H9 (cell line): ENCODE data around the gene ERC1. TPM values are rescaled to one million over a fixed set of nuclear protein-coding genes. Genes with fewer than 3 reads are reported as not detected.

Experiments
- DNase-seq: peaks from one replicate; pipeline ENCODE4 v3.0.0-alpha.2; 2017
- H2AFZ ChIP-seq: one replicate; pipeline ENCODE4 v1.6.1; 2013; ENCODE audit warnings: mild to moderate bottlenecking, low read length, control low read depth, moderate library complexity
- H2AK5ac ChIP-seq: 2 replicates; pipeline ENCODE4 v1.6.1; 2013; ENCODE audit warnings: low read length, control low read depth, mixed read lengths; ENCODE audit not compliant: insufficient read length
- H2BK120ac ChIP-seq: one replicate; pipeline ENCODE4 v1.6.1; 2013; ENCODE audit warnings: low read depth, mild to moderate bottlenecking, low read length, control low read depth, inconsistent platforms; ENCODE audit not compliant: poor library complexity, severe bottlenecking
- H2BK12ac ChIP-seq: 2 replicates; pipeline ENCODE4 v1.6.1; 2013; ENCODE audit warnings: low read length, control low read depth, mixed read lengths, low read depth; ENCODE audit not compliant: insufficient read length
- H2BK15ac ChIP-seq: 2 replicates; pipeline ENCODE4 v1.6.1; 2013; ENCODE audit warnings: low read depth, low read length, control low read depth
- H2BK20ac ChIP-seq: one replicate; pipeline ENCODE4 v1.6.1; 2013; ENCODE audit warnings: low read depth, mild to moderate bottlenecking, low read length, control low read depth, inconsistent platforms; ENCODE audit not compliant: poor library complexity, severe bottlenecking
- H2BK5ac ChIP-seq: 2 replicates; pipeline ENCODE4 v1.6.1; 2013; ENCODE audit warnings: low read length, control low read depth, mixed read lengths; ENCODE audit not compliant: insufficient read length
- H3K14ac ChIP-seq: 2 replicates; pipeline ENCODE4 v1.6.1; 2013; ENCODE audit warnings: low read length, control low read depth; ENCODE audit not compliant: insufficient read depth
- H3K18ac ChIP-seq: 2 replicates; pipeline ENCODE4 v1.6.1; 2013; ENCODE audit warnings: low read depth, mild to moderate bottlenecking, mixed read lengths, low read length, control low read depth; ENCODE audit not compliant: insufficient read length
- H3K23ac ChIP-seq: 2 replicates; pipeline ENCODE4 v1.6.1; 2013; ENCODE audit warnings: low read length, control low read depth, mixed read lengths, low read depth; ENCODE audit not compliant: insufficient read length
- H3K23me2 ChIP-seq: 2 replicates; pipeline ENCODE4 v1.6.1; 2013; ENCODE audit warnings: low read depth, mild to moderate bottlenecking, mixed read lengths, low read length, control low read depth; ENCODE audit not compliant: insufficient read length, poor library complexity, severe bottlenecking
- H3K27ac ChIP-seq: 2 replicates; pipeline ENCODE4 v1.5.1; 2013; ENCODE audit warnings: low read length, control low read depth, mixed read lengths, low read depth; ENCODE audit not compliant: insufficient read length
- H3K27me3 ChIP-seq: 2 replicates; pipeline ENCODE4 v1.6.1; 2013; ENCODE audit warnings: low read length, control low read depth, inconsistent platforms; ENCODE audit not compliant: insufficient read depth
- H3K4ac ChIP-seq: 2 replicates; pipeline ENCODE4 v1.6.1; 2013; ENCODE audit warnings: low read depth, mild to moderate bottlenecking, control low read depth, inconsistent platforms, low read length, moderate library complexity
- H3K4me1 ChIP-seq: 2 replicates; pipeline ENCODE4 v1.6.1; 2013; ENCODE audit warnings: low read length, control low read depth, inconsistent platforms; ENCODE audit not compliant: insufficient read depth
- H3K4me2 ChIP-seq: 2 replicates; pipeline ENCODE4 v1.6.1; 2013; ENCODE audit warnings: low read length, control low read depth, mixed read lengths; ENCODE audit not compliant: insufficient read length, insufficient read depth
- H3K56ac ChIP-seq: 2 replicates; pipeline ENCODE4 v1.6.1; 2013; ENCODE audit warnings: low read depth, mild to moderate bottlenecking, mixed read lengths, low read length, control low read depth; ENCODE audit not compliant: insufficient read length
- H3K79me1 ChIP-seq: 2 replicates; pipeline ENCODE4 v1.6.1; 2013; ENCODE audit warnings: low read depth, mild to moderate bottlenecking, moderate library complexity, low read length, control low read depth, inconsistent platforms; ENCODE audit not compliant: insufficient read depth, poor library complexity, severe bottlenecking
- H3K79me2 ChIP-seq: 2 replicates; pipeline ENCODE4 v1.6.1; 2013; ENCODE audit warnings: low read length, control low read depth, inconsistent platforms; ENCODE audit not compliant: insufficient read depth
- H3K9ac ChIP-seq: 2 replicates; pipeline ENCODE4 v1.6.1; 2013; ENCODE audit warnings: low read length, control low read depth, mixed read lengths; ENCODE audit not compliant: insufficient read length; ENCODE audit errors: extremely low read depth
- H3K9me3 ChIP-seq: one replicate; pipeline ENCODE4 v1.6.1; 2013; ENCODE audit warnings: low read depth, low read length, inconsistent platforms; ENCODE audit not compliant: control insufficient read depth
- H3T11ph ChIP-seq: one replicate; pipeline ENCODE4 v1.6.1; 2013; ENCODE audit warnings: mild to moderate bottlenecking, low read length, control low read depth, inconsistent platforms
- H4K20me1 ChIP-seq: one replicate; pipeline ENCODE4 v1.6.1; 2013; ENCODE audit not compliant: control insufficient read depth, insufficient read length, insufficient read depth
- H4K5ac ChIP-seq: 2 replicates; pipeline ENCODE4 v1.6.1; 2013; ENCODE audit warnings: low read depth, mild to moderate bottlenecking, mixed read lengths, low read length, control low read depth; ENCODE audit not compliant: insufficient read length
- H4K8ac ChIP-seq: replicated peaks from 2 replicates; pipeline ENCODE4 v1.6.1; 2013; ENCODE audit warnings: low read length, control low read depth, mixed read lengths, low read depth; ENCODE audit not compliant: insufficient read length
- H4K91ac ChIP-seq: 2 replicates; pipeline ENCODE4 v1.6.1; 2013; ENCODE audit warnings: low read depth, mild to moderate bottlenecking, moderate library complexity, mixed read lengths, low read length, control low read depth; ENCODE audit not compliant: insufficient read length
- H3K27ac Mint-ChIP-seq, 3 experiments: 2 replicates in 2 of 3; 3 replicates in 1 of 3; pipeline ENCODE4 v1.8.0; 2020 to 2021; ENCODE audit warnings: mixed read lengths in 3 of 3, mild to moderate bottlenecking in 1 of 3, moderate library complexity in 1 of 3
- H3K27me3 Mint-ChIP-seq: 2 replicates; pipeline ENCODE4 v1.8.0; 2021; ENCODE audit warnings: low read depth, mild to moderate bottlenecking, moderate library complexity, mixed read lengths
- H3K36me3 Mint-ChIP-seq, 3 experiments: 2 replicates in 2 of 3; 3 replicates in 1 of 3; pipeline ENCODE4 v1.8.0; 2020 to 2021; ENCODE audit warnings: low read depth in 3 of 3, mixed read lengths in 3 of 3; ENCODE audit not compliant: insufficient read depth in 1 of 3
- H3K4me1 Mint-ChIP-seq, 2 experiments: 2 replicates each; pipeline ENCODE4 v1.8.0; 2020; ENCODE audit warnings: mixed read lengths in 2 of 2
- H3K4me3 Mint-ChIP-seq, 2 experiments: 2 replicates in 1 of 2; 3 replicates in 1 of 2; pipeline ENCODE4 v1.8.0; 2020 to 2021; ENCODE audit warnings: mild to moderate bottlenecking in 2 of 2, mixed read lengths in 2 of 2, moderate library complexity in 1 of 2
- H3K9me3 Mint-ChIP-seq, 2 experiments: 2 replicates in 1 of 2; 3 replicates in 1 of 2; pipeline ENCODE4 v1.8.0; 2020; ENCODE audit warnings: mild to moderate bottlenecking in 2 of 2, mixed read lengths in 2 of 2, moderate library complexity in 1 of 2
- total RNA-seq: library from RNA; stranded (reverse); gene quantifications from 2 replicates; pipeline ENCODE4 v1.2.1, GENCODE V29; 2021
- TF ChIP-seq, protein P1 (sequence below): fragments of 200-600 bp; sonication (generic); conservative IDR thresholded peaks from 3 replicates; pipeline ENCODE4 v1.8.0; 2021; ENCODE audit warnings: antibody characterized with exemption, mild to moderate bottlenecking

ERC1 gene
- total RNA-seq, 1 experiment from 2014 or later = 51.2 TPM

DNA sequence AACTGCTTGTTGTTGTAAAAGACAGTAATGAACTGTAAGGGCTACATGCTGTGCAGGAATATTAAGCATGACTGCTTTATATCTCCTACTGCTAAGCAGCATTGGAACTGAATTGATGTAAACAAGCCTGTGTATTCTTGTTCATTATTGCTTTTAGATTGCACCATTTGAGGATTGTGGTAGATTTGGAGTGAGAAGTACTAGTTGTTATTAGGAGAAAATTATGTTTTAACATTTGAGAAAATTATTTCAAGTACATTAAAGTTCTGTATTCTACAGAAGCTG lies 212.7 kb downstream of the ERC1 start:
- H3K27ac ChIP-seq = no peak overlapping the region

More for the DNA sequence above, 212.7 kb downstream of the ERC1 start:
- Mint-ChIP-seq H3K27ac (no peak overlapping the region), H3K4me1 (peaks cover 4 to 9% of the 10 kb centered on the region in 2 experiments), H3K36me3 (peaks cover 3 to 11% (median 5%) of the 10 kb centered on the region in 3 experiments; a peak in 6 of 7 replicates), H3K27me3 (no peaks in the 10 kb centered on the region), H3K4me3 (no peak overlapping the region), H3K9me3 (peaks cover under 1 to 4% of the 10 kb centered on the region in 2 experiments; a peak in 4 of 5 replicates)
- no peak overlapping the region for H3K4ac ChIP-seq
- no peak overlapping the region for H3K4me2 ChIP-seq
- H3K9me3 ChIP-seq = no peaks in the 10 kb centered on the region
- no peak overlapping the region for H2BK12ac ChIP-seq
- no peak overlapping the region for H3K18ac ChIP-seq
- H3K9ac ChIP-seq = no peak overlapping the region
- DNase-seq = no peak
- H2AK5ac ChIP-seq = no peak overlapping the region
- H3T11ph ChIP-seq = no peak overlapping the region
- H3K23ac ChIP-seq = no peak overlapping the region
- H3K23me2 ChIP-seq = no peaks in the 10 kb centered on the region
- no peaks in the 10 kb centered on the region for H4K20me1 ChIP-seq
- no peaks in the 10 kb centered on the region for H3K79me2 ChIP-seq
- H3K79me1 ChIP-seq = no peaks in the 10 kb centered on the region
- H2AFZ ChIP-seq = no peak overlapping the region
- H3K27me3 ChIP-seq = no peaks in the 10 kb centered on the region
- H3K56ac ChIP-seq = no peak overlapping the region
- H2BK120ac ChIP-seq = no peak overlapping the region
- TF ChIP-seq, protein P1, sequence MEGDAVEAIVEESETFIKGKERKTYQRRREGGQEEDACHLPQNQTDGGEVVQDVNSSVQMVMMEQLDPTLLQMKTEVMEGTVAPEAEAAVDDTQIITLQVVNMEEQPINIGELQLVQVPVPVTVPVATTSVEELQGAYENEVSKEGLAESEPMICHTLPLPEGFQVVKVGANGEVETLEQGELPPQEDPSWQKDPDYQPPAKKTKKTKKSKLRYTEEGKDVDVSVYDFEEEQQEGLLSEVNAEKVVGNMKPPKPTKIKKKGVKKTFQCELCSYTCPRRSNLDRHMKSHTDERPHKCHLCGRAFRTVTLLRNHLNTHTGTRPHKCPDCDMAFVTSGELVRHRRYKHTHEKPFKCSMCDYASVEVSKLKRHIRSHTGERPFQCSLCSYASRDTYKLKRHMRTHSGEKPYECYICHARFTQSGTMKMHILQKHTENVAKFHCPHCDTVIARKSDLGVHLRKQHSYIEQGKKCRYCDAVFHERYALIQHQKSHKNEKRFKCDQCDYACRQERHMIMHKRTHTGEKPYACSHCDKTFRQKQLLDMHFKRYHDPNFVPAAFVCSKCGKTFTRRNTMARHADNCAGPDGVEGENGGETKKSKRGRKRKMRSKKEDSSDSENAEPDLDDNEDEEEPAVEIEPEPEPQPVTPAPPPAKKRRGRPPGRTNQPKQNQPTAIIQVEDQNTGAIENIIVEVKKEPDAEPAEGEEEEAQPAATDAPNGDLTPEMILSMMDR = no peak
- no peak overlapping the region for H2BK20ac ChIP-seq
- H3K4me1 ChIP-seq = no peaks in the 10 kb centered on the region; the same call in 1 of the 2 replicates
- no peak overlapping the region for H4K5ac ChIP-seq
- H2BK15ac ChIP-seq = no peak overlapping the region
- H4K8ac ChIP-seq = no peak overlapping the region
- H4K91ac ChIP-seq = no peak overlapping the region
- H3K14ac ChIP-seq = no peak overlapping the region
- H2BK5ac ChIP-seq = no peak overlapping the region
